IMR-90 (cell line): ENCODE measurements around the gene TBX4. TPM values are rescaled to one million over a fixed set of nuclear protein-coding genes. Genes with fewer than 3 reads are reported as not detected.

ENCODE experiments used
- ATAC-seq: fragments of 200-7000 bp; cut with Tn5 transposase; 2 replicates; pipeline ENCODE4 v1.9.1; 2020; ENCODE audit warnings: low read depth, mild to moderate bottlenecking, moderate library complexity
- BruUV-seq: library from RNA; stranded (reverse); fragments of 400-500 nt; replicated peaks from 2 replicates; lab custom pipeline; 2021; lab: Mats Ljungman, UMichigan
- CTCF ChIA-PET: fragments of 300-600 bp; formaldehyde crosslinking; extraction: SDS; loops from one replicate; lab custom pipeline; 2021; ENCODE audit warnings: antibody characterized with exemption; lab: Yijun Ruan, JAX
- POLR2A ChIA-PET: fragments of 300-600 bp; sonication (Branson Sonifier 250); formaldehyde crosslinking; loops from one replicate; lab custom pipeline; 2022; ENCODE audit warnings: antibody characterized with exemption; ENCODE audit not compliant: unreplicated experiment; lab: Charles Lee
- DNase-seq: peaks from one replicate; pipeline ENCODE4 v3.0.0; 2013
- H2AFZ ChIP-seq: replicated peaks from 2 replicates; pipeline ENCODE3; 2013; ENCODE audit warnings: low read length, mild to moderate bottlenecking; ENCODE audit not compliant: poor library complexity
- H2AK5ac ChIP-seq: 2 replicates; pipeline ENCODE4 v1.6.1; 2013; ENCODE audit warnings: low read depth, low read length, inconsistent platforms
- H2AK9ac ChIP-seq: replicated peaks from 2 replicates; pipeline ENCODE3; 2013; ENCODE audit warnings: mild to moderate bottlenecking, low read depth, low read length, moderate library complexity; ENCODE audit not compliant: poor library complexity
- H2BK120ac ChIP-seq: 2 replicates; pipeline ENCODE4 v1.6.1; 2013; ENCODE audit warnings: low read depth, low read length, inconsistent platforms
- H2BK15ac ChIP-seq: 3 replicates; pipeline ENCODE4 v1.6.1; 2013; ENCODE audit warnings: low read depth, low read length, inconsistent platforms
- H2BK20ac ChIP-seq: 2 replicates; pipeline ENCODE4 v1.6.1; 2013; ENCODE audit warnings: low read depth, mild to moderate bottlenecking, inconsistent platforms, low read length, moderate library complexity
- H2BK5ac ChIP-seq: 2 replicates; pipeline ENCODE4 v1.6.1; 2013; ENCODE audit warnings: mild to moderate bottlenecking, low read depth, low read length, inconsistent platforms; ENCODE audit not compliant: poor library complexity, severe bottlenecking
- H3K14ac ChIP-seq: replicated peaks from 2 replicates; pipeline ENCODE4 v1.6.1; 2013; ENCODE audit warnings: low read depth, low read length, inconsistent platforms
- H3K18ac ChIP-seq: 2 replicates; pipeline ENCODE4 v1.6.1; 2013; ENCODE audit warnings: low read depth, low read length, control low read depth
- H3K23ac ChIP-seq: 2 replicates; pipeline ENCODE4 v1.6.1; 2013; ENCODE audit warnings: low read depth, low read length, inconsistent platforms
- H3K27ac ChIP-seq: 2 replicates; pipeline ENCODE4 v1.5.1; 2013; ENCODE audit warnings: mild to moderate bottlenecking, control low read depth, low read length; ENCODE audit not compliant: insufficient read depth
- H3K27me3 ChIP-seq: 2 replicates; pipeline ENCODE4 v1.6.1; 2013; ENCODE audit warnings: low read length; ENCODE audit not compliant: control insufficient read depth, insufficient read depth
- H3K36me3 ChIP-seq: 2 replicates; pipeline ENCODE4 v1.6.1; 2013; ENCODE audit warnings: low read length, mixed read lengths; ENCODE audit not compliant: control insufficient read depth, insufficient read depth
- H3K4ac ChIP-seq: 2 replicates; pipeline ENCODE4 v1.6.1; 2013; ENCODE audit warnings: low read depth, low read length, inconsistent platforms
- H3K4me1 ChIP-seq: 2 replicates; pipeline ENCODE4 v1.6.1; 2013; ENCODE audit warnings: low read length, mixed read lengths; ENCODE audit not compliant: control insufficient read depth, insufficient read depth
- H3K4me2 ChIP-seq: 2 replicates; pipeline ENCODE4 v1.6.1; 2013; ENCODE audit warnings: low read depth, mild to moderate bottlenecking, control low read depth, low read length, moderate library complexity
- H3K4me3 ChIP-seq: 2 replicates; pipeline ENCODE4 v1.5.1; 2013; ENCODE audit warnings: low read depth, mild to moderate bottlenecking, control low read depth, low read length, moderate library complexity; ENCODE audit not compliant: insufficient read depth
- H3K56ac ChIP-seq: 2 replicates; pipeline ENCODE4 v1.6.1; 2013; ENCODE audit warnings: low read length, inconsistent platforms; ENCODE audit not compliant: insufficient read depth; ENCODE audit errors: extremely low read depth
- H3K79me1 ChIP-seq, 2 experiments: 2 replicates each; pipeline ENCODE4 v1.6.1; 2013; ENCODE audit warnings: low read length in 2 of 2, inconsistent platforms in 1 of 2, low read depth in 1 of 2
- H3K9ac ChIP-seq: 2 replicates; pipeline ENCODE4 v1.6.1; 2013; ENCODE audit warnings: low read depth, low read length, control low read depth
- H3K9me1 ChIP-seq: 2 replicates; pipeline ENCODE4 v1.6.1; 2013; ENCODE audit warnings: low read length, inconsistent platforms; ENCODE audit not compliant: insufficient read depth
- H3K9me3 ChIP-seq: 2 replicates; pipeline ENCODE4 v1.6.1; 2013; ENCODE audit warnings: low read length; ENCODE audit not compliant: control insufficient read depth, insufficient read depth
- H4K20me1 ChIP-seq: 2 replicates; pipeline ENCODE4 v1.6.1; 2013; ENCODE audit warnings: low read length, inconsistent platforms; ENCODE audit not compliant: insufficient read depth
- H4K5ac ChIP-seq: 2 replicates; pipeline ENCODE4 v1.6.1; 2013; ENCODE audit warnings: mild to moderate bottlenecking, low read depth, low read length, control low read depth
- H4K8ac ChIP-seq, 2 experiments: 2 replicates each; pipeline ENCODE4 v1.6.1; 2013; ENCODE audit warnings: low read depth in 2 of 2, low read length in 2 of 2, control low read depth in 1 of 2, inconsistent platforms in 1 of 2
- H4K91ac ChIP-seq: 2 replicates; pipeline ENCODE4 v1.6.1; 2013; ENCODE audit warnings: low read depth, low read length, inconsistent platforms; ENCODE audit not compliant: insufficient read depth
- BHLHE40 ChIP-seq: fragments of 150-350 bp; IDR thresholded peaks from 2 replicates; pipeline ENCODE4 v1.6.1; 2016; ENCODE audit warnings: mild to moderate bottlenecking, low read depth, low read length
- CEBPB ChIP-seq: IDR thresholded peaks from 2 replicates; pipeline ENCODE4 v1.6.1; 2012; ENCODE audit warnings: low read depth, low read length, improper control_type of control experiment
- CHD1 ChIP-seq: IDR thresholded peaks from 2 replicates; pipeline ENCODE4 v1.6.1; 2012; ENCODE audit warnings: low read depth, low read length, improper control_type of control experiment
- FOS ChIP-seq: fragments of 150-350 bp; IDR thresholded peaks from 2 replicates; pipeline ENCODE4 v1.6.1; 2016; ENCODE audit warnings: low read depth, low read length
- MAZ ChIP-seq: IDR thresholded peaks from 2 replicates; pipeline ENCODE4 v1.6.1; 2012; ENCODE audit warnings: low read depth, mild to moderate bottlenecking, low read length, improper control_type of control experiment, moderate library complexity, borderline replicate concordance
- NFE2L2 ChIP-seq: fragments of 150-350 bp; IDR thresholded peaks from 2 replicates; pipeline ENCODE4 v1.6.1; 2016; ENCODE audit warnings: low read depth, mild to moderate bottlenecking, low read length
- POLR2A ChIP-seq: IDR thresholded peaks from 2 replicates; pipeline ENCODE4 v1.6.1; 2012; ENCODE audit warnings: mild to moderate bottlenecking, low read depth, low read length
- RCOR1 ChIP-seq: IDR thresholded peaks from 2 replicates; pipeline ENCODE4 v1.6.1; 2012; ENCODE audit warnings: mild to moderate bottlenecking, low read length, improper control_type of control experiment; ENCODE audit not compliant: insufficient replicate concordance
- RFX5 ChIP-seq: IDR thresholded peaks from 2 replicates; pipeline ENCODE4 v1.8.0; 2012; ENCODE audit warnings: low read depth, mild to moderate bottlenecking, low read length, moderate library complexity
- SMC3 ChIP-seq: fragments of 150-350 bp; IDR thresholded peaks from 2 replicates; pipeline ENCODE4 v1.6.1; 2016; ENCODE audit warnings: low read depth, mild to moderate bottlenecking, antibody characterized with exemption, low read length, moderate library complexity
- WGBS, 2 experiments: methylation state at CpG; one replicate each; pipeline versions ENCODE4 v1.1.5 to v1.1.7; 2013; ENCODE audit warnings: missing lambda C conversion rate in 2 of 2; ENCODE audit not compliant: insufficient read length in 1 of 2; ENCODE audit errors: extremely low coverage in 2 of 2; 5-methylcytosine and 5-hydroxymethylcytosine counted together
- dilution Hi-C: fragments of 300-500 bp; cut with HindIII; formaldehyde crosslinking; loops from one replicate; pipeline ENCODE4 v1.14.3; 2018; ENCODE audit warnings: low sequenced_read_pairs; ENCODE audit not compliant: unreplicated experiment
- in situ Hi-C: fragments of 300-500 bp; cut with MboI; formaldehyde crosslinking; loops from 3 replicates; pipeline ENCODE4 v1.14.3; 2019; ENCODE audit warnings: low sequenced_read_pairs, inconsistent platforms, mixed read lengths
- intact Hi-C: fragments of 100-400 bp; cut with micrococcal nuclease; formaldehyde crosslinking; loops from 2 replicates; pipeline ENCODE4 v1.10.0; 2022
- polyA plus RNA-seq, 3 experiments: library from polyadenylated mRNA; depleted of rRNA; stranded (reverse); fragments of >200 nt; gene quantifications; 2 replicates each; pipeline ENCODE4 v1.2.3, GENCODE V29; 2012; ENCODE audit warnings: low replicate concordance in 1 of 3
- total RNA-seq: library from RNA; depleted of rRNA; stranded (reverse); fragments of >200 nt; gene quantifications from 2 replicates; pipeline ENCODE4 v1.2.3, GENCODE V29; 2012
- TF ChIP-seq, protein P1 (sequence below): fragments of 150-350 bp; IDR thresholded peaks from 2 replicates; pipeline ENCODE4 v1.6.1; 2016; ENCODE audit warnings: low read depth, mild to moderate bottlenecking, low read length, moderate library complexity, borderline replicate concordance
- TF ChIP-seq, protein P2 (sequence below): fragments of 150-350 bp; IDR thresholded peaks from 2 replicates; pipeline ENCODE4 v1.6.1; 2017; ENCODE audit warnings: mild to moderate bottlenecking, antibody characterized with exemption, low read length, low read depth

The TBX4 gene
- total and polyA plus RNA-seq, 2 of the 4 experiments (the other 2 are of a cell fraction): 0.05 TPM; not detected in 1

DNA sequence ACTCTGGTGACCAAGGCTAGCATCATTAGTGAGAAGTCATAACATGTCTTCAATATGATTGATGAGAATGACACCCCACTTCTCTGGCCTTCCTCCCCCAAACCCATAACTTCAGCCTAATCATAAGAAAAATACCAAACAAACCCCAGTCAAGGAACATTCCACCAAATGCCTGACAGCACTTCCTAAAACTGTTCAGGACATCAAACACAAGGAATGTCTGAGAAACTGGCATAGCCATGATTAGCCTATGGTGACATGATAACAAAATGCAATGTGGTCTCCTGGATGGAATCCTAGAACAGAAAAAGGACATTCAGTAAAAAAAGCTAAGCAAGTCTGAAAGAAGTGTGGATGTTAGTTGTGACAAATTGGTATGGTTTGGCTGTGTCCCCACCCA lies 24.7 kb upstream of the TBX4 start (continued):
- TF ChIP-seq, protein P1, sequence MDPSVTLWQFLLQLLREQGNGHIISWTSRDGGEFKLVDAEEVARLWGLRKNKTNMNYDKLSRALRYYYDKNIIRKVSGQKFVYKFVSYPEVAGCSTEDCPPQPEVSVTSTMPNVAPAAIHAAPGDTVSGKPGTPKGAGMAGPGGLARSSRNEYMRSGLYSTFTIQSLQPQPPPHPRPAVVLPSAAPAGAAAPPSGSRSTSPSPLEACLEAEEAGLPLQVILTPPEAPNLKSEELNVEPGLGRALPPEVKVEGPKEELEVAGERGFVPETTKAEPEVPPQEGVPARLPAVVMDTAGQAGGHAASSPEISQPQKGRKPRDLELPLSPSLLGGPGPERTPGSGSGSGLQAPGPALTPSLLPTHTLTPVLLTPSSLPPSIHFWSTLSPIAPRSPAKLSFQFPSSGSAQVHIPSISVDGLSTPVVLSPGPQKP: no peak
- no peak for TF ChIP-seq CHD1
- TF ChIP-seq BHLHE40: no peak
- TF ChIP-seq CEBPB: no peak
- no peak for TF ChIP-seq FOS

DNA sequence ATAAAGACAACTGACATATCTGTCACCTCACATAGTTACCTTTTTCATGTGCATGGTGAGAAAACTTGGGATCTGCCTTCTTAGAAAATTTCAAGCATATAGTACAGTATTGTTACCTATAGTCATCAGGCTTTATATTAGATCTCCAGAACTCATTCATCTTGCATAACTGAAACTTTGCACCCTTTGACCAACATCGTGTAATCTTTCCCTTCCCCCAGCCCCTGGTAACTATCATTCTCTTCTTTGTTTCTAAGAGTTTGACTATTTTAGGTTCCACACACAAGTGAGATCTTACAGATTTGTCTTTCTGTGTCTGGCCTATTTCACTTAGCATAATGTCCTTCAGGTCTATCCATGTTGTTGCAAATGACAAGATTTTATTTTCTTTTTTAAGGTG lies 22.9 kb upstream of the TBX4 start:
- H2BK120ac ChIP-seq: no peak overlapping the region
- no peaks in the 10 kb centered on the region for H3K27me3 ChIP-seq
- no peak overlapping the region for H4K5ac ChIP-seq
- intact Hi-C loops: no loop called here
- H3K79me1 ChIP-seq: no peaks in the 10 kb centered on the region
- no TSS peak for BruUV-seq
- no peak overlapping the region for H3K18ac ChIP-seq
- peaks cover 4% of the 10 kb centered on the region for H3K4me1 ChIP-seq
- H2BK5ac ChIP-seq: no peak overlapping the region
- no peaks in the 10 kb centered on the region for H3K36me3 ChIP-seq
- DNase-seq: no peak
- ChIA-PET CTCF (no interaction called here), POLR2A (no interaction called here)
- no peak overlapping the region for H4K8ac ChIP-seq
- H3K4me2 ChIP-seq: no peak overlapping the region
- no CpG with 5 or more reads among the region's 1 CpG for WGBS, 2 experiments
- H3K9me1 ChIP-seq: peaks cover 7% of the 10 kb centered on the region
- no peak overlapping the region for H2BK20ac ChIP-seq
- in situ Hi-C loops: loop anchor here (10.0 kb wide), 1 partner anchor 416 kb away; no protein-coding TSS in a partner anchor
- no peak overlapping the region for H2AK5ac ChIP-seq
- H3K14ac ChIP-seq: no peak overlapping the region
- dilution Hi-C loops: no loop called here
- no peak overlapping the region for H2AFZ ChIP-seq
- no peaks in the 10 kb centered on the region for H4K20me1 ChIP-seq
- H3K23ac ChIP-seq: no peak overlapping the region
- H2BK15ac ChIP-seq: no peak overlapping the region
- H3K9me3 ChIP-seq: no peaks in the 10 kb centered on the region; the same call in 1 of the 2 replicates
- no peak overlapping the region for H3K27ac ChIP-seq
- ATAC-seq: no peak
- H3K56ac ChIP-seq: no peak overlapping the region
- H3K9ac ChIP-seq: no peak overlapping the region
- no peak overlapping the region for H3K4ac ChIP-seq
- no peak overlapping the region for H2AK9ac ChIP-seq
- no peak overlapping the region for H4K91ac ChIP-seq
- H3K4me3 ChIP-seq: no peak overlapping the region
- TF ChIP-seq NFE2L2 (no peak), MAZ (no peak), POLR2A (no peak), RFX5 (no peak), RCOR1 (no peak), SMC3 (no peak), BHLHE40 (no peak), CEBPB (no peak), CHD1 (no peak)
- TF ChIP-seq, protein P1: no peak
- TF ChIP-seq, protein P2, sequence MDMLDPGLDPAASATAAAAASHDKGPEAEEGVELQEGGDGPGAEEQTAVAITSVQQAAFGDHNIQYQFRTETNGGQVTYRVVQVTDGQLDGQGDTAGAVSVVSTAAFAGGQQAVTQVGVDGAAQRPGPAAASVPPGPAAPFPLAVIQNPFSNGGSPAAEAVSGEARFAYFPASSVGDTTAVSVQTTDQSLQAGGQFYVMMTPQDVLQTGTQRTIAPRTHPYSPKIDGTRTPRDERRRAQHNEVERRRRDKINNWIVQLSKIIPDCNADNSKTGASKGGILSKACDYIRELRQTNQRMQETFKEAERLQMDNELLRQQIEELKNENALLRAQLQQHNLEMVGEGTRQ: no peak
